Measurements from ENCODE around the gene WHRN. TPM values are rescaled to one million over a fixed set of nuclear protein-coding genes. Genes with fewer than 3 reads are reported as not detected.

The WHRN gene
- total RNA-seq, 1 experiment from 2014 or later = 2.0 TPM

DNA sequence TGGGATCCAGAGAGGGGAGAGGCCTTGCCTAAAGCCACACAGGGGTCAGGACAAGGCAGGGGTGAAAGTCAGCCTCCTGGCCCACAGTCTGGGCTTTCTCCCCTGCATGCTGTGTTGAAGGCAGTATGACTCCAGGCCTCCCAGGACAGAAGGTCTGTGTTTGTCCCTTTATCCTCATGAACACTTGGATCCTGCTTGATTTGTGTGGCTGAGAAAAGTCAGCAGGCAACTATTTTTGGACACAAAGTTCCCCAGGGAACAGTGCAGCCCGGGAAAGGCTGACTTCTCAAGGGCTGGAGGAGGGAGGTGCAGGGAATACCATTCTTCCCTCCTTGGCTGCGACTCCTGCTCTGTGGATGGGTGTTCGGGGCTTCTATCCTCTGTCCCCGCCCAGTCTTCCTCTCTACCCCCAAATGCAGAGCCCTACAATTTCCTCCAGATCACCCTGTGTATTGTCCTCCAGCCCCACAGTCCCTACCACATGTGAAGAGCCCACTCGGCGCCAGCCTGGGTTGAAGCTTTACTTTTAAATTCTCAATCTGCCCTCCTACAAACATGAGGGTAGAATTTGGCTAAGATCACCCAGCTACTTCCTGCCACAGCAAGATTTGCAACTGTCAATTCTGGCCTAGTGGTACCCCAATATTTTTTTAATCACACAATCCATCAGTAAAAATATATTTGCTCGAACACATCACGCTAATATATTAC is 121.6 kb downstream of the WHRN start:
- DNase-seq (ENCODE audit: low spot score) = peak; percentile 13

- no peak for DNase-seq (ENCODE audit: low spot score)
Measured at GRCh38 chr9:114382699-114383520, 122.4 kb downstream of the WHRN start.

- no peak for DNase-seq (ENCODE audit: low spot score)
Measured at GRCh38 chr9:114378883-114379282, 126.4 kb downstream of the WHRN start.

GRCh38 chr9:114378016-114378415 is 127.3 kb downstream of the WHRN start:
- DNase-seq (ENCODE audit: low spot score) = no peak

- DNase-seq (ENCODE audit: low spot score) = no peak
Measured at GRCh38 chr9:114376586-114377445, 128.5 kb downstream of the WHRN start.

DNA sequence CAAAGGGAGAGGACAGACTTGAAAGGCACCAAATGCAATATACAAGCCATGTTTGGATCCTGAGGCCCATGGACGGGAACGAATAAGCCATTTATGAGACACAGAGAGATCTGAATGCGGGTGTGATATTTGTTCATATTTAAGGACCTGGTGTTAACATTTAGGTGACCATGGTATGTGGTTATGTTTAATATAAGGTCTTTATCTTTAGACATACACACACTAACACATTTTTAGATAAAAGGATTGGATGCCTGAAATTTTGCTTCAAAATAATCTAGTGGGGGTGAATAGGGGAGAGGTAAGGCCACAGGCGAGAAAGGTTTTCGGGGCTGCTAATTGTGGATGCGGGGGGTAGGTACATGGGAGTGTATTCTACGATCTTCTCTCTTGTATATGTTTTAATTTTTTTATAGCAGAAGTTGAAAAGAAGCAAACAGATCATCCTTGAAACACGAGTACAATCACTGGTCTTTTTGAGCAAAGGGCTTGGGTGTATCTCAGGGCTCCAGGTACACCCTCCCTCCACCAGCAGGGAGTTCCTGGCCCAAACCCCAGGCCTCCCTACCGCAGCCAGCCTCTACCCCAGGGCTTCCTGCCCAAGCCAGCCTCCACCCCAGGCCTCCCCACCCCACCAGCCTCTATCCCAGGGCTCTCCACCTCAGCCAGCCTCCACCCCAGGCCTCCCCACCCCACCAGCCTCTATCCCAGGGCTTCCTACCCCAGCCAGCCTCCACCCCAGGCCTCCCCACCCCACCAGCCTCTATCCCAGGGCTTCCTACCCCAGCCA is 129.7 kb downstream of the WHRN start:
- DNase-seq (ENCODE audit: low spot score) = no peak

- DNase-seq (ENCODE audit: low spot score) = no peak
Measured at GRCh38 chr9:114374936-114375335, 130.3 kb downstream of the WHRN start.

- DNase-seq (ENCODE audit: low spot score) = no peak
Measured at GRCh38 chr9:114373960-114374730, 131.1 kb downstream of the WHRN start.

DNA sequence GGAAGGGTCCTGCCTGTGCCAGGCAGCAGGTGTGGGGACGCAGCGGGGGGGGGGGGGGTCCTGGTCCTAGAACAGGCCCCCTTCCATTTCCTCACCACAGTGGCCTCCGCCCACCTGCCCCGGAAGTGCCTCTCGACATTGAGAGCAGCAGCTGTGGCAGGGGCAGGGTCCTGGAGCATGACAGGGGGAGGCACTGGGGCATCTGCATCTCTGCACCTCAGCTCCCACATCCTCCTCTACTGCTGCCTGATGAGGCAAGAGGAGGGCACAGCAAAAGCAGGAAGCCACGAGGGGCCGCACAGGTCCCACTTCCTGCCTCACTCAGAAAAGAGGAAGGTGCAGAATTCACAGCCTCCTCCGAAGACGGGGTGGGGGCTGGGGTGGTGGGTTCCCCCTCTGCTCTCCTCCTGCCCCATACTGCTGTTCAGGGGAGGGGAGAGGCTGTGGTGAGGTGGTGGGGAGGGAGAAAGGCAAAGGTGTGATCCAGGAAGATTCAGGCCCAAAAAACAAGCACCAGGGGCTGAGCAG is 132.3 kb downstream of the WHRN start:
- DNase-seq (ENCODE audit: low spot score) = no peak

- DNase-seq (ENCODE audit: low spot score) = no peak
Measured at GRCh38 chr9:114371973-114372917, 133.0 kb downstream of the WHRN start.

DNA sequence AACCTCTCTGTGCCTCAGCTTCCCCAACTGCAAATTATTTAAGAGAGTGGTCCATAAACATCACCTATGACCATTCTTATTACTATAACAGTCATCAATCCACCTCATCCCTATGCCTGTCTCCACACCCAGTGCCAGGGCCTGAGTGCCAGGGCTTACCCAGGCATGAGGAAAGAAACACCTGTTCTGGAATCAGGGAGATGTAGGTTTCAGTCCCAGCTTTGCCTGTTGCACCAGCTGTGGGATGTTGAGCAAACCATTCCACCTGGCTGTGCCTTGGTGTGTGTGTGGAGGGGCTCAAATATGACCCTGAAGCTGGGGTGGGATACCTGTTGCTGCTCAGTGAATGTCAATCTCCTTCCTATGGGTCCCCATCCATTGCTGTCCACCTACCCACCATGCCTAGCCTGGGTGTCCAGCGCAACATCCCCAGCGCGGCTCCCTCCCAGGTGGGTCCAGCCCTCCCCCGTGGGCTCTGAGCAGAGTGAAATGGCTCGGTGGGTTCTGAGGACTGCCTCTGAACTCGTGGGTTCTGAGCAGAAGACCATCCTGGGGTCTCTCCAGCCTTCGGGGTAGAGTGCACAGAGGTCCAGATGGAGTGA is 133.8 kb downstream of the WHRN start:
- no peak for DNase-seq (ENCODE audit: low spot score)

DNA sequence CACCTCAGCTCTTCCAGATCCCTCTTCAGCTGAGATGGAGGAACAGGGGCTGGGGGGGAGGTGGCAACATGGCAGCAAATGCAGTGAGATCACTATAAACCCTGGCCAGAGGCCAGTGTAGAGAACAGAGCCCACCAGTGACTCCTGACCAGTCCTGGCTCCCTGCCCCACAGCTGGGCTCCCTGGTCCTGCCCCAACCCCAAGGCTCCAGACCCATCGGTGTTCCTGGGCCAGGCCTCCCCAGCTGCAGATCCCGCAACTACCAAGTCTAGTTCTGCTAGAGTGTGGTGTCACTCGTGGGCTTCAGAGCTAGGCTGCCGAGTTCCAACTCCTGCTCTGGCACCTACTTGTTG is 134.3 kb downstream of the WHRN start:
- DNase-seq (ENCODE audit: low spot score) = no peak

DNA sequence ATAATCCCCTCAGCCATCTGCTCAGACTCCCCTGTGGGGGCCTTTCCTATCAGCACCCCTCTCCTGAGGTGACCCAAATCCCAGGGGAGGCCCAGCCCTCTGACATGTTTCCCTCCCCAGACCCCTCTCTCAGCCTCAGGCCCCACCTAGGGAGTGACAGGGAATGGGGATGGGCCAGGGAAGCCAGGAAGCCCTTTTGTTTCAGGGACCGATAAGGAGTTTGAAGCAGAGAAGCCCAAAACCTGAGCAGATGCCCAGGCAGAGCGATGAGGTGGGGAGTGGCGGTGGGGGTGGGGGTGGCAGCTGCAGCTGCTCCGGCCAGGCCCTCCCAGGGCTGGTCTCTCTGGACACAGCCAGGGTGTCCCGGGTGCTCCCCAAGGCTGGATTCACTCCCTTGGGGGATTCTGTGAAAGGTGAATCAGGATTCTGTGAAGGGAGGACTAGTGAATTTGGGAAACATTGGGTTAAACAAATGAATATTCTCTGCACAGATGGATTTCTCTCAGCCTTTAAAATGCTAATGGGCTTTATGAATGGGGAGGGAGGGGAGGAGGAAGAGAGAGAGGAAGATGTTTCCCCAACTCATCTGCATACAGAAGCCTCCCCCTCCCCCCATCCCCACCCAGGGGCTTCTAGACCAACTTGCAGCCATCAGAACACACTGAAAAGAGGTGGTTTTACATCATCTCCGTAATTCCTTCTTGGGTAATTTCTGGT is 134.9 kb downstream of the WHRN start:
- no peak for DNase-seq (ENCODE audit: low spot score)

DNA sequence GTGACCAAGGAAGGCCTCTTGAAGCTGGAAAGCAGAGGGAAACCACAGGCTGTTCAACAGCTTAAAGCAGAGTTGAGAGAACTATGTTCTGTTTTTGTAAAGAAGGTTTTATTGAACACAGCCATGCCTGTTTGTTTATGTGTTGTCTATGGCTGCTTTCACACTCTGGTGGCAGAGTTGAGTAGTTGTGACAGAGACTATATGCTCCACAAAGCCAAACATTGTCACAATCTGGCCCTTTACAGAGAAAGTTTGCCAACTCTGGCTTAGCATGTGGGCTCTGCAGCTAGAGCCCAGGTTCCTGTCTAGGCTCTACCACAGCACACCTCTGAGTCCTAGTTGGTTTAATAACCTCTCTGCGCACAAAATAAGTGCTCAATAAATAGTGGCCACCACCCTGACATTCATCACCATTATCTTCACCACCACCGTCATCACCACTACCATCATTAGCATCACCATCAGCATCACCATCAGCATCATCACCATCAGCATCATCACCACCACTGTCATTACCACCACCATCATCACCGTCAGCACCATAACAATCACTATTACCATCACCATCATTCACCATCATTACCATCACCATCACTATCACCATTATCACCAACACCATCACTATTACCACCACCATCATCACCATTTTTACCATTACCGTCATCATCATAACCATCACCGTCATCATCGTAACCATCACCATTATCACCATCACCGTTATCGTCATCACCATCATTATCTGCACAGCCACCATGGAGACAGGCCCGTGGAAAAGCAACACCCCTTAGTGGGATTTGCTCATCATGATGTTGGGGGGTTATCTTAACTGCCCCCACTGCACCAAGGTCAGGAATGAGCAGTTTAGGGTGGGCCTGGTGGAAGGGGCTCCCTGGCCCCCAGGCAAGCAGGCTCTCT is 135.8 kb downstream of the WHRN start:
- DNase-seq (ENCODE audit: low spot score) = no peak

GRCh38 chr9:114367772-114368569 is 137.3 kb downstream of the WHRN start:
- DNase-seq (ENCODE audit: low spot score) = no peak

DNA sequence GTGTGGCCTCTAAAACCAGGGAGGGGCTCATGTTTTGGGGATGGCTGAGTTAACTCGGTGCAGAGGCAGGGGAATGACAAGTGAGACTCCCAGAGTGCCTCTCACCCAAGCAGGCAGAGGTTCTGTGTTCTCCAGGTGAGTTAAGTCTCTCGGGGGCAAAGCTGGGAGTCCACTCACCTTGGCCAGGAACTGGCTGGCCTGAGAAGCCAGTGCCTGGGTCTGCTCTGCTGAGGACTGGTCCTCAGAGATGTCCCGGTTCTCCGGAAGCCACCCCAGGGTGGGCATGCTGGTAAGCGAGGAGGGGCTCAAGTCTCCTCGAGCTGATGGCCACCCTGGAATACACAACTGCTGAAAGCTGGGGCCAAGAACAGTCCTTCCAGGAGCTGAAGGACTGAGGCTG is 137.9 kb downstream of the WHRN start:
- no peak for DNase-seq (ENCODE audit: low spot score)
